SK-N-SH (cell line): Measurements from ENCODE around the gene ABCB4.
A peak's percentile ranks its signal among the peaks of the same experiment; 100 is the strongest.

Experiments
- GATA2 ChIP-seq: sonication (generic); formaldehyde crosslinking; IDR thresholded peaks from 2 replicates; pipeline ENCODE4 v1.5.0; 2020; ENCODE audit warnings: mild to moderate bottlenecking, missing genetic modification reagents
- NFIC ChIP-seq: IDR thresholded peaks from 2 replicates; pipeline ENCODE4 v1.4.0; 2012; ENCODE audit warnings: borderline replicate concordance
- POLR2AphosphoS5 ChIP-seq: IDR thresholded peaks from 2 replicates; pipeline ENCODE4 v1.6.1; 2012; ENCODE audit warnings: low read depth, low read length
- RAD21 ChIP-seq: IDR thresholded peaks from 2 replicates; pipeline ENCODE4 v1.6.1; 2012; ENCODE audit warnings: mild to moderate bottlenecking, low read length
- RCOR1 ChIP-seq: fragments of 150-350 bp; IDR thresholded peaks from 2 replicates; pipeline ENCODE4 v1.6.1; 2017; ENCODE audit warnings: antibody characterized with exemption, low read length
- TAF1 ChIP-seq: IDR thresholded peaks from 2 replicates; pipeline ENCODE4 v1.6.1; 2012; ENCODE audit warnings: low read depth, mild to moderate bottlenecking, low read length, moderate library complexity, borderline replicate concordance
- TEAD4 ChIP-seq: IDR thresholded peaks from 2 replicates; pipeline ENCODE4 v1.4.0; 2012; ENCODE audit warnings: mild to moderate bottlenecking, borderline replicate concordance; ENCODE audit not compliant: insufficient read depth
- USF2 ChIP-seq: fragments of 150-350 bp; IDR thresholded peaks from 2 replicates; pipeline ENCODE4 v1.6.1; 2017; ENCODE audit warnings: antibody characterized with exemption, low read length, low read depth, borderline replicate concordance
- TF ChIP-seq, protein P1 (sequence below): fragments of 200-600 bp; sonication (generic); IDR thresholded peaks from 2 replicates; pipeline ENCODE4 v1.6.1; 2017; ENCODE audit warnings: antibody characterized with exemption, mild to moderate bottlenecking, moderate library complexity
- TF ChIP-seq, protein P2 (sequence below): IDR thresholded peaks from 2 replicates; pipeline ENCODE4 v1.4.0; 2012; ENCODE audit warnings: low read depth, borderline replicate concordance

- TF ChIP-seq TEAD4 (no peak), GATA2 (CRISPR knock-in tag) (no peak), POLR2AphosphoS5 (no peak), RAD21 (peak; percentile 80), TAF1 (no peak), NFIC (no peak), RCOR1 (no peak), USF2 (no peak)
- TF ChIP-seq, protein P1, sequence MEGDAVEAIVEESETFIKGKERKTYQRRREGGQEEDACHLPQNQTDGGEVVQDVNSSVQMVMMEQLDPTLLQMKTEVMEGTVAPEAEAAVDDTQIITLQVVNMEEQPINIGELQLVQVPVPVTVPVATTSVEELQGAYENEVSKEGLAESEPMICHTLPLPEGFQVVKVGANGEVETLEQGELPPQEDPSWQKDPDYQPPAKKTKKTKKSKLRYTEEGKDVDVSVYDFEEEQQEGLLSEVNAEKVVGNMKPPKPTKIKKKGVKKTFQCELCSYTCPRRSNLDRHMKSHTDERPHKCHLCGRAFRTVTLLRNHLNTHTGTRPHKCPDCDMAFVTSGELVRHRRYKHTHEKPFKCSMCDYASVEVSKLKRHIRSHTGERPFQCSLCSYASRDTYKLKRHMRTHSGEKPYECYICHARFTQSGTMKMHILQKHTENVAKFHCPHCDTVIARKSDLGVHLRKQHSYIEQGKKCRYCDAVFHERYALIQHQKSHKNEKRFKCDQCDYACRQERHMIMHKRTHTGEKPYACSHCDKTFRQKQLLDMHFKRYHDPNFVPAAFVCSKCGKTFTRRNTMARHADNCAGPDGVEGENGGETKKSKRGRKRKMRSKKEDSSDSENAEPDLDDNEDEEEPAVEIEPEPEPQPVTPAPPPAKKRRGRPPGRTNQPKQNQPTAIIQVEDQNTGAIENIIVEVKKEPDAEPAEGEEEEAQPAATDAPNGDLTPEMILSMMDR, result peak; percentile 79
- TF ChIP-seq, protein P2, sequence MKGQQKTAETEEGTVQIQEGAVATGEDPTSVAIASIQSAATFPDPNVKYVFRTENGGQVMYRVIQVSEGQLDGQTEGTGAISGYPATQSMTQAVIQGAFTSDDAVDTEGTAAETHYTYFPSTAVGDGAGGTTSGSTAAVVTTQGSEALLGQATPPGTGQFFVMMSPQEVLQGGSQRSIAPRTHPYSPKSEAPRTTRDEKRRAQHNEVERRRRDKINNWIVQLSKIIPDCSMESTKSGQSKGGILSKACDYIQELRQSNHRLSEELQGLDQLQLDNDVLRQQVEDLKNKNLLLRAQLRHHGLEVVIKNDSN, result no peak
Observed at GRCh38 chr7:87506246-87507180, 31.0 kb upstream of the ABCB4 start.
